AG04449 (cell line): ENCODE measurements around the gene MTUS2.

Experiments used
- CTCF ChIA-PET: fragments of 350-600 bp; formaldehyde crosslinking; extraction: SDS; loops from one replicate; lab custom pipeline; 2021; ENCODE audit warnings: antibody characterized with exemption; lab: Yijun Ruan, JAX
- POLR2A ChIA-PET: fragments of 400-600, 350-600 bp; formaldehyde crosslinking; extraction: SDS; loops from one replicate; lab custom pipeline; 2020; ENCODE audit warnings: antibody characterized with exemption, inconsistent platforms; lab: Yijun Ruan, JAX
- DNase-seq: peaks from one replicate; pipeline ENCODE4 v3.0.0-alpha.2; 2010; ENCODE audit warnings: low read depth, low spot score
- H3K4me3 ChIP-seq: 2 replicates; pipeline ENCODE4 v1.5.1; 2011; ENCODE audit warnings: low read depth, mild to moderate bottlenecking, control low read depth, low read length
- CTCF ChIP-seq: IDR thresholded peaks from one replicate; pipeline ENCODE4 v1.5.1; 2011; ENCODE audit warnings: mild to moderate bottlenecking, moderate library complexity, low read length, control low read depth, inconsistent platforms; ENCODE audit not compliant: insufficient read depth; ENCODE audit errors: missing control alignments

Gene MTUS2

GRCh38 chr13:28849441-28849840 is 29.3 kb downstream of the MTUS2 start:
- H3K4me3 ChIP-seq: no peak overlapping the region
- no peak for TF ChIP-seq CTCF
- DNase-seq: no peak
- ChIA-PET CTCF (no interaction called here), POLR2A (no interaction called here)

DNA sequence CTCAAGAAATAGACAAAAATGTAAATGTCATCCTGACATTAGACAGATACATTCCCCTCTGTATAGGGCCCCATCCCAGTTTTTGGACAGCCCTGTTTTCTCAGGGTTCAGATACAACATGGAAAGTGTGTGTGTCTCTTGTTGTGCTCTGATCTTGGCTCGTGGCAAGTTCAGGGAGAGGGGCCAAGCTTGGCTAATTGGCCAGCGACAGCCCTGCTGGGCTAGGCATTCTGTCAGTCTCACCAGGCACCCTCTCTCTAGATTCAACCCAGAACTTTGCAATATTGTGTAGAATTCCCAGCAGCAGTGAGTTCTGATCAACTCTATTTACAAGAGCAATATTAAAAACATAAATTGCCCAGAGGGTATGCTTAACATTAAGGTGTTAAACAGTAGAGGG is 30.1 kb downstream of the MTUS2 start:
- POLR2A ChIA-PET: no interaction called here
- TF ChIP-seq CTCF: no peak
- DNase-seq: no peak
- no peak overlapping the region for H3K4me3 ChIP-seq
- CTCF ChIA-PET: no interaction called here

- TF ChIP-seq CTCF: no peak
- no peak overlapping the region for H3K4me3 ChIP-seq
- ChIA-PET POLR2A (no interaction called here), CTCF (no interaction called here)
- DNase-seq: no peak
Measured at GRCh38 chr13:28851422-28851821, 31.3 kb downstream of the MTUS2 start.

DNA sequence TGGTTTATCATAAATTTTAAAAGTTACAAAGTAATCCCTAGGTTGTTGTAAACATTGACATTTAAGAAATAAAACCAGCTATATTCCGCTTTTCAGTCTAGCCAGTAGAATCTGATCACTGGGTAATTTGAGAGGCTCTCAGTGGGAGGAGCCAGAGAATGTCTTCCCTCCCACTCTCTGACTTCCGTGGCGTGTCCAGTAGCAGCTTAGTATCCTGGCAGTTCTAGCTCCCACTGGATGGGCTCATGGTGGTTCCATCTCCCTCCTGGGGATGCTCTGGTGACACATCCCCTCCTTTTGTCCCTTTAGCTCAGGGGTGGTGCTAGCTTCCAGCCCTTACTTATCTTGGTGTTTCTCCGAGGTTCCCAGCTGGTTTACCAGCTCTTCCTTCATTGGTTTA is 34.5 kb downstream of the MTUS2 start:
- TF ChIP-seq CTCF: no peak
- H3K4me3 ChIP-seq: no peak overlapping the region
- DNase-seq: no peak
- ChIA-PET CTCF (no interaction called here), POLR2A (no interaction called here)

GRCh38 chr13:28856287-28856686 is 36.1 kb downstream of the MTUS2 start:
- ChIA-PET CTCF (no interaction called here), POLR2A (no interaction called here)
- no peak for TF ChIP-seq CTCF
- no peak for DNase-seq
- H3K4me3 ChIP-seq: no peak overlapping the region

DNA sequence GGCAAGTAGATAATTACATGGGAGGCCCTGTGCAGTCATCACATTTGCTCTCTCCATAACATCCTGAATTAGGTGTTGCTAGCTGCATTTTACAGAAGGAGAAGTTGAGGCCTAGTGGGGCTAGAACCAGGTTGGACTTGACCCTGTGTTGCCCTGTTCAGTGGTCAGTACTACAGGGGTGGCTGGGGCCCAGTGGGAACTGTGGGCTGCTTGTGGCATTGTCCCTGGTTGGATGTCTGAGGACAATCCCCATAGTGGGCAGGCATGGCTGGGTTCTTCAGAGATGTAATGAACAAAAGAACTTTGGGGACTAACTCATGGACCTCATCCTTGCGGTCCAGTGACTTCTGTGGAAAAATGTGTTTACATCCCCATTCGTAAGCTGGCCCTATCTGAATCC is 38.9 kb downstream of the MTUS2 start:
- TF ChIP-seq CTCF: no peak
- CTCF ChIA-PET: no interaction called here
- POLR2A ChIA-PET: no interaction called here
- no peak for DNase-seq
- H3K4me3 ChIP-seq: no peak overlapping the region

DNA sequence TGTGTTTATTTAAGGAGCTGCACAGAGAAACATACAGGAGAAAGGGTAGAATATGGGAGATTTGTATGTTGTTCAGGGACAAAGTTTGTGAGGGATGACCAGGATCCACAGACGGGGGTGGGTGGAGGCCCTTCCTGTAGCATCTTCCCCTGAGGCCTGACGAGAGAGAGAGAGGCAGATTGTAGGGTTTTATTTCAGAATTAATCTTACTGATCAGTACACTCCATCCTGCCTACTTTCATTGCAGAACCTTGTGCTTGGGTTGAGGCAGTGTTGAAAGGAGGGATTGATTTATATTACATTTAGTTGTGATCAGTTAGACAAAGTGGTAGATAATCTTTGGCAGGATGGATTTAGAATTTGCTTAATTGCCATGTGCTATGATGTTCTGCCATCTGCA is 39.6 kb downstream of the MTUS2 start:
- TF ChIP-seq CTCF: no peak
- DNase-seq: no peak
- H3K4me3 ChIP-seq: no peak overlapping the region
- ChIA-PET CTCF (no interaction called here), POLR2A (no interaction called here)
